HepG2 (cell line): ENCODE measurements around the gene NPAS2. TPM values are rescaled to one million over a fixed set of nuclear protein-coding genes. Genes with fewer than 3 reads are reported as not detected.

ENCODE experiments used
- ATAC-seq: fragments of 200-7000 bp; cut with Tn5 transposase; 3 replicates; pipeline ENCODE4 v1.9.1; 2020; ENCODE audit warnings: mild to moderate bottlenecking, moderate library complexity
- BruUV-seq: library from RNA; stranded (reverse); fragments of 400-500 nt; replicated peaks from 2 replicates; lab custom pipeline; 2021; lab: Mats Ljungman, UMichigan
- CTCF ChIA-PET: fragments of 300-600 bp; formaldehyde crosslinking; extraction: SDS; loops from one replicate; lab custom pipeline; 2021; ENCODE audit warnings: low total read pairs, inconsistent platforms, low intra/inter-chr PET ratio; lab: Yijun Ruan, JAX
- POLR2A ChIA-PET: fragments of 350-600 bp; sonication (Branson Sonifier 250); formaldehyde crosslinking; loops from one replicate; lab custom pipeline; 2020; ENCODE audit warnings: antibody characterized with exemption, inconsistent platforms; lab: Yijun Ruan, JAX
- DNase-seq: peaks from one replicate; pipeline ENCODE4 v3.0.0-alpha.2; 2015; ENCODE audit warnings: low spot score
- FAIRE-seq: peaks from 3 replicates; lab custom pipeline; 2011; peaks lifted over from hg19 to GRCh38; lab: Jason Lieb, UNC
- H2AFZ ChIP-seq: one replicate; pipeline ENCODE4 v1.6.1; 2011; ENCODE audit warnings: low read length, inconsistent platforms
- H3K27ac ChIP-seq: fragments of 300-600 bp; 3 replicates; pipeline ENCODE4 v1.8.0; 2011; ENCODE audit warnings: mixed run types, mild to moderate bottlenecking, mixed read lengths, low read length, inconsistent platforms; ENCODE audit not compliant: insufficient read depth; ENCODE audit errors: extremely low read length
- H3K27me3 ChIP-seq, 2 experiments: fragments of 200-600 bp in 1 of 2; 2 replicates in 1 of 2; 3 replicates in 1 of 2; pipeline versions ENCODE4 v1.6.0 to v1.8.0; 2011; ENCODE audit warnings: low read length in 2 of 2, mild to moderate bottlenecking in 2 of 2, moderate library complexity in 2 of 2, inconsistent platforms in 1 of 2; ENCODE audit not compliant: insufficient read depth in 2 of 2, control insufficient read depth in 1 of 2
- H3K36me3 ChIP-seq, 2 experiments: fragments of 200-600 bp in 1 of 2; replicated peaks in 1 of 2; 2 replicates in 1 of 2; 3 replicates in 1 of 2; pipeline versions ENCODE4 v1.5.1 to v1.8.0; 2011; ENCODE audit warnings: low read length in 2 of 2, inconsistent platforms in 1 of 2; ENCODE audit not compliant: insufficient read depth in 2 of 2, control insufficient read depth in 1 of 2
- H3K4me1 ChIP-seq: 2 replicates; pipeline ENCODE4 v1.5.1; 2012; ENCODE audit warnings: low read length, inconsistent platforms; ENCODE audit not compliant: insufficient read depth
- H3K4me2 ChIP-seq: 2 replicates; pipeline ENCODE4 v1.6.0; 2011; ENCODE audit warnings: low read depth, low read length, inconsistent platforms
- H3K4me3 ChIP-seq, 3 experiments: fragments of 200-600 bp in 1 of 3; sonication (generic), shearing (Covaris generic) in 1 of 3; replicated peaks in 1 of 3; 2 replicates each; pipeline ENCODE4 v1.5.1; 2011 to 2016; ENCODE audit warnings: low read length in 3 of 3, inconsistent platforms in 2 of 3, low read depth in 2 of 3, mild to moderate bottlenecking in 2 of 3, control low read depth in 1 of 3, mixed read lengths in 1 of 3; ENCODE audit not compliant: insufficient read depth in 1 of 3
- H3K79me2 ChIP-seq: one replicate; pipeline ENCODE4 v1.6.1; 2011; ENCODE audit warnings: low read length, inconsistent platforms; ENCODE audit not compliant: insufficient read depth
- H3K9ac ChIP-seq: 2 replicates; pipeline ENCODE4 v1.6.0; 2011; ENCODE audit warnings: mild to moderate bottlenecking, low read depth, low read length, inconsistent platforms; ENCODE audit not compliant: insufficient read depth
- H3K9me3 ChIP-seq: 2 replicates; pipeline ENCODE4 v1.5.1; 2012; ENCODE audit warnings: mild to moderate bottlenecking, low read length
- H4K20me1 ChIP-seq: 2 replicates; pipeline ENCODE4 v1.6.0; 2011; ENCODE audit warnings: inconsistent platforms, mild to moderate bottlenecking, low read length, moderate library complexity; ENCODE audit not compliant: insufficient read depth
- HDAC1 ChIP-seq: sonication (generic); formaldehyde crosslinking; IDR thresholded peaks from 2 replicates; pipeline ENCODE4 v1.5.1; 2020; ENCODE audit warnings: mild to moderate bottlenecking, missing genetic modification reagents
- HNF4A ChIP-seq: sonication (generic); formaldehyde crosslinking; IDR thresholded peaks from 2 replicates; pipeline ENCODE4 v1.4.0; 2020; ENCODE audit warnings: missing genetic modification reagents
- NFE2 ChIP-seq: sonication (generic); formaldehyde crosslinking; IDR thresholded peaks from 2 replicates; pipeline ENCODE4 v1.4.0; 2020; ENCODE audit warnings: missing genetic modification reagents
- RFX5 ChIP-seq: IDR thresholded peaks from 2 replicates; pipeline ENCODE4 v1.6.1; 2011; ENCODE audit warnings: low read depth, low read length, improper control_type of control experiment
- SNRNP70 ChIP-seq: fragments of 200-400 bp; formaldehyde crosslinking; IDR thresholded peaks from 2 replicates; pipeline ENCODE4 v1.6.1; 2017; ENCODE audit warnings: mild to moderate bottlenecking, low read depth, low read length, moderate library complexity
- SRSF9 ChIP-seq: fragments of 200-400 bp; formaldehyde crosslinking; IDR thresholded peaks from 2 replicates; pipeline ENCODE4 v1.6.1; 2018; ENCODE audit warnings: borderline replicate concordance, mild to moderate bottlenecking, low read depth, low read length; ENCODE audit not compliant: insufficient read depth, poor library complexity, severe bottlenecking
- THAP11 ChIP-seq: IDR thresholded peaks from 2 replicates; pipeline ENCODE4 v1.6.1; 2016; ENCODE audit warnings: missing biosample characterization, missing genetic modification reagents
- ZFP36 ChIP-seq: fragments of 150-350 bp; IDR thresholded peaks from 2 replicates; pipeline ENCODE4 v1.6.1; 2018; ENCODE audit warnings: borderline replicate concordance, low read length, low read depth; ENCODE audit not compliant: partially characterized antibody
- ZFP41 ChIP-seq: sonication (generic); formaldehyde crosslinking; IDR thresholded peaks from 2 replicates; pipeline ENCODE4 v1.4.0; 2020; ENCODE audit warnings: mild to moderate bottlenecking, missing genetic modification reagents, borderline replicate concordance
- ZNF225 ChIP-seq: sonication (generic); formaldehyde crosslinking; IDR thresholded peaks from 2 replicates; pipeline ENCODE4 v1.4.0; 2020; ENCODE audit warnings: mild to moderate bottlenecking, missing genetic modification reagents
- ZNF552 ChIP-seq: sonication (generic); formaldehyde crosslinking; IDR thresholded peaks from 2 replicates; pipeline ENCODE4 v1.9.0; 2022; ENCODE audit warnings: missing genetic modification reagents, mild to moderate bottlenecking, borderline replicate concordance
- WGBS: methylation state at CpG from one replicate; pipeline ENCODE4 v1.1.6; 2017; ENCODE audit warnings: low lambda C conversion rate; 5-methylcytosine and 5-hydroxymethylcytosine counted together
- in situ Hi-C: cut with HindIII; loops from 2 replicates; pipeline ENCODE4 v1.10.0; 2017; ENCODE audit warnings: low pct_unique_long_range_greater_than_20kb; ENCODE audit not compliant: extremely low pct_ligation_motif_present
- intact Hi-C: fragments of 100-400 bp; cut with micrococcal nuclease; formaldehyde crosslinking; loops from one replicate; pipeline ENCODE4 v1.10.0; 2022; ENCODE audit not compliant: unreplicated experiment
- polyA plus RNA-seq, 8 experiments: library from polyadenylated mRNA; depleted of rRNA in 3 of 8; stranded (reverse) in 7 of 8; unstranded in 1 of 8; fragments of >200 nt; fragmentation: Illumina TruSeq in 4 of 8; extraction: Trizol in 4 of 8; gene quantifications; 2 replicates each; pipeline versions ENCODE4 v1.2.1 to v1.2.3, GENCODE V29; 2011 to 2016; ENCODE audit warnings: low read depth in 4 of 8, missing spikeins in 1 of 8, mixed read lengths in 1 of 8; ENCODE audit not compliant: insufficient read depth in 1 of 8
- total RNA-seq, 5 experiments: library from RNA; depleted of rRNA; stranded (reverse); fragments of >200 nt; fragmentation: Illumina TruSeq; extraction: Trizol; gene quantifications; 2 replicates each; pipeline ENCODE4 v1.2.3, GENCODE V29; 2016; ENCODE audit warnings: low read depth in 1 of 5
- TF ChIP-seq, protein P1 (sequence below), 2 experiments: fragments of 450-650 bp in 1 of 2; sonication (generic) in 1 of 2; formaldehyde crosslinking in 1 of 2; IDR thresholded peaks; 2 replicates each; pipeline versions ENCODE4 v1.6.1 to v1.8.0; 2016 to 2022; ENCODE audit warnings: antibody characterized with exemption in 1 of 2, mild to moderate bottlenecking in 1 of 2, missing genetic modification reagents in 1 of 2
- TF ChIP-seq, protein P2 (sequence below): sonication (generic); formaldehyde crosslinking; IDR thresholded peaks from 2 replicates; pipeline ENCODE4; 2020; ENCODE audit warnings: missing genetic modification reagents, mild to moderate bottlenecking, borderline replicate concordance

Gene NPAS2
- total and polyA plus RNA-seq, 2 of the 13 experiments (the other 11 are each of a cell fraction or from before 2014, with no cell fraction given): 14.8 to 37.5 TPM

DNA sequence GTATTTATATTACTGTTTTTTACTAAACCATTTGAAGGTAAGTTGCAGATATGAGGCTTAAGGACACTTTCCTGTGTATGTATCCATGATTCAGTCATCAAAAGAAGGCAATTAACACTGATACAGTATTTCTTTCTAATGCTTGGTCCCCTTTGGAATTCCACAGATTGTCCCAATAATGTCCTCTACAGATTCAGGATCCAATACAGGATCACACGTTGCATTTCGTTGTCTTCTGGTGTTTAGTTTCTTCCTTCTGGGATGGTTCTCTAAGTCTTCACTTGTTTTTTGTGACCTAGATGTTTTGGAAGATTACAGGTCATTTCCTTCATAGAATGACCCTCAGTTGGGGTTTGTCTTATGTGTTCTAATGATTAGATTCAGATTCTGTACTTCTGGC, 40.0 kb downstream of the NPAS2 start:
- Histone ChIP-seq H3K4me1 (peaks cover 31% of the 10 kb centered on the region), H4K20me1 (peaks cover 7% of the 10 kb centered on the region; the same call in 1 of the 2 replicates), H2AFZ (no peak overlapping the region), H3K27ac (no peak overlapping the region), H3K4me2 (no peak overlapping the region), H3K27me3 (no peaks in the 10 kb centered on the region), H3K9me3 (no peaks in the 10 kb centered on the region), H3K4me3 (no peak overlapping the region), H3K79me2 (peaks cover 82% of the 10 kb centered on the region), H3K36me3 (0 out of 5 replicates have a peak, but pooled peaks cover 0 to 3% of the 10 kb centered on the region in 2 experiments), H3K9ac (no peak overlapping the region)
- no peak for ATAC-seq
- no peak for FAIRE-seq
- no TSS peak for BruUV-seq
- no peak for DNase-seq
- ChIA-PET CTCF (no interaction called here), POLR2A (interaction anchor here (0.7 kb wide), 1 partner anchor 34 kb away, joined by 3 read pairs; no protein-coding TSS in a partner anchor)
- in situ Hi-C loops: no loop called here
- 97% methylated on average over 2 of the region's 2 CpGs for WGBS
- intact Hi-C loops: no loop called here
- TF ChIP-seq HNF4A (CRISPR knock-in tag) (no peak), THAP11 (CRISPR knock-in tag) (no peak), ZNF552 (no peak), ZNF225 (CRISPR knock-in tag) (no peak), NFE2 (CRISPR knock-in tag) (no peak), SRSF9 (no peak), ZFP41 (CRISPR knock-in tag) (no peak), RFX5 (no peak), HDAC1 (no peak), ZFP36 (no peak), SNRNP70 (no peak)
- TF ChIP-seq, protein P1, sequence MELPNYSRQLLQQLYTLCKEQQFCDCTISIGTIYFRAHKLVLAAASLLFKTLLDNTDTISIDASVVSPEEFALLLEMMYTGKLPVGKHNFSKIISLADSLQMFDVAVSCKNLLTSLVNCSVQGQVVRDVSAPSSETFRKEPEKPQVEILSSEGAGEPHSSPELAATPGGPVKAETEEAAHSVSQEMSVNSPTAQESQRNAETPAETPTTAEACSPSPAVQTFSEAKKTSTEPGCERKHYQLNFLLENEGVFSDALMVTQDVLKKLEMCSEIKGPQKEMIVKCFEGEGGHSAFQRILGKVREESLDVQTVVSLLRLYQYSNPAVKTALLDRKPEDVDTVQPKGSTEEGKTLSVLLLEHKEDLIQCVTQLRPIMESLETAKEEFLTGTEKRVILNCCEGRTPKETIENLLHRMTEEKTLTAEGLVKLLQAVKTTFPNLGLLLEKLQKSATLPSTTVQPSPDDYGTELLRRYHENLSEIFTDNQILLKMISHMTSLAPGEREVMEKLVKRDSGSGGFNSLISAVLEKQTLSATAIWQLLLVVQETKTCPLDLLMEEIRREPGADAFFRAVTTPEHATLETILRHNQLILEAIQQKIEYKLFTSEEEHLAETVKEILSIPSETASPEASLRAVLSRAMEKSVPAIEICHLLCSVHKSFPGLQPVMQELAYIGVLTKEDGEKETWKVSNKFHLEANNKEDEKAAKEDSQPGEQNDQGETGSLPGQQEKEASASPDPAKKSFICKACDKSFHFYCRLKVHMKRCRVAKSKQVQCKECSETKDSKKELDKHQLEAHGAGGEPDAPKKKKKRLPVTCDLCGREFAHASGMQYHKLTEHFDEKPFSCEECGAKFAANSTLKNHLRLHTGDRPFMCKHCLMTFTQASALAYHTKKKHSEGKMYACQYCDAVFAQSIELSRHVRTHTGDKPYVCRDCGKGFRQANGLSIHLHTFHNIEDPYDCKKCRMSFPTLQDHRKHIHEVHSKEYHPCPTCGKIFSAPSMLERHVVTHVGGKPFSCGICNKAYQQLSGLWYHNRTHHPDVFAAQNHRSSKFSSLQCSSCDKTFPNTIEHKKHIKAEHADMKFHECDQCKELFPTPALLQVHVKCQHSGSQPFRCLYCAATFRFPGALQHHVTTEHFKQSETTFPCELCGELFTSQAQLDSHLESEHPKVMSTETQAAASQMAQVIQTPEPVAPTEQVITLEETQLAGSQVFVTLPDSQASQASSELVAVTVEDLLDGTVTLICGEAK (IDR thresholded peaks at IDR 0.05): no peak
- TF ChIP-seq, protein P1 (CRISPR knock-in tag; IDR thresholded peaks at IDR 0.05): no peak
- TF ChIP-seq, protein P2, sequence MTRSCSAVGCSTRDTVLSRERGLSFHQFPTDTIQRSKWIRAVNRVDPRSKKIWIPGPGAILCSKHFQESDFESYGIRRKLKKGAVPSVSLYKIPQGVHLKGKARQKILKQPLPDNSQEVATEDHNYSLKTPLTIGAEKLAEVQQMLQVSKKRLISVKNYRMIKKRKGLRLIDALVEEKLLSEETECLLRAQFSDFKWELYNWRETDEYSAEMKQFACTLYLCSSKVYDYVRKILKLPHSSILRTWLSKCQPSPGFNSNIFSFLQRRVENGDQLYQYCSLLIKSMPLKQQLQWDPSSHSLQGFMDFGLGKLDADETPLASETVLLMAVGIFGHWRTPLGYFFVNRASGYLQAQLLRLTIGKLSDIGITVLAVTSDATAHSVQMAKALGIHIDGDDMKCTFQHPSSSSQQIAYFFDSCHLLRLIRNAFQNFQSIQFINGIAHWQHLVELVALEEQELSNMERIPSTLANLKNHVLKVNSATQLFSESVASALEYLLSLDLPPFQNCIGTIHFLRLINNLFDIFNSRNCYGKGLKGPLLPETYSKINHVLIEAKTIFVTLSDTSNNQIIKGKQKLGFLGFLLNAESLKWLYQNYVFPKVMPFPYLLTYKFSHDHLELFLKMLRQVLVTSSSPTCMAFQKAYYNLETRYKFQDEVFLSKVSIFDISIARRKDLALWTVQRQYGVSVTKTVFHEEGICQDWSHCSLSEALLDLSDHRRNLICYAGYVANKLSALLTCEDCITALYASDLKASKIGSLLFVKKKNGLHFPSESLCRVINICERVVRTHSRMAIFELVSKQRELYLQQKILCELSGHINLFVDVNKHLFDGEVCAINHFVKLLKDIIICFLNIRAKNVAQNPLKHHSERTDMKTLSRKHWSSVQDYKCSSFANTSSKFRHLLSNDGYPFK: no peak
